ENCODE measurements around the gene SERPINA1. TPM values are rescaled to one million over a fixed set of nuclear protein-coding genes. Genes with fewer than 3 reads are reported as not detected.

SERPINA1 gene
- polyA plus RNA-seq, 1 experiment: 1.7 TPM

- CTCF ChIA-PET: no interaction called here
- no peak overlapping the region for H3K27ac ChIP-seq (ENCODE audit: low read depth, low read length)
- H3K9me3 ChIP-seq (ENCODE audit: control insufficient read depth, insufficient read depth, low read length): no peaks in the 10 kb centered on the region
- POLR2A ChIA-PET: no interaction called here
- no peak for DNase-seq (ENCODE audit: low read depth, low spot score)
- H3K4me3 ChIP-seq (ENCODE audit: low read depth, low read length): no peak overlapping the region
- TF ChIP-seq CTCF (IDR thresholded peaks at IDR 0.05; ENCODE audit: low read depth, low read length): no peak
- H3K27me3 ChIP-seq (ENCODE audit: control insufficient read depth, insufficient read depth, low read length): peaks cover 2% of the 10 kb centered on the region
These were observed 23.4 kb downstream of the SERPINA1 start for GRCh38 chr14:94364964-94365363.

- DNase-seq (ENCODE audit: low read depth, low spot score): no peak
- H3K4me3 ChIP-seq (ENCODE audit: low read depth, low read length): no peak overlapping the region
- no peak overlapping the region for H3K27ac ChIP-seq (ENCODE audit: low read depth, low read length)
- peaks cover 2% of the 10 kb centered on the region for H3K27me3 ChIP-seq (ENCODE audit: control insufficient read depth, insufficient read depth, low read length)
- no peak for TF ChIP-seq CTCF (IDR thresholded peaks at IDR 0.05; ENCODE audit: low read depth, low read length)
- ChIA-PET POLR2A (no interaction called here), CTCF (no interaction called here)
- H3K9me3 ChIP-seq (ENCODE audit: control insufficient read depth, insufficient read depth, low read length): no peaks in the 10 kb centered on the region
These were observed 24.4 kb downstream of the SERPINA1 start for GRCh38 chr14:94364037-94364436.

GRCh38 chr14:94363151-94363624 lies 25.2 kb downstream of the SERPINA1 start:
- no peak for TF ChIP-seq CTCF (IDR thresholded peaks at IDR 0.05; ENCODE audit: low read depth, low read length)
- Histone ChIP-seq H3K27me3 (ENCODE audit: control insufficient read depth, insufficient read depth, low read length) (peaks cover 2% of the 10 kb centered on the region), H3K27ac (ENCODE audit: low read depth, low read length) (no peak overlapping the region), H3K9me3 (ENCODE audit: control insufficient read depth, insufficient read depth, low read length) (no peaks in the 10 kb centered on the region), H3K4me3 (ENCODE audit: low read depth, low read length) (no peak overlapping the region)
- POLR2A ChIA-PET: no interaction called here
- CTCF ChIA-PET: no interaction called here
- DNase-seq (ENCODE audit: low read depth, low spot score): no peak

GRCh38 chr14:94362614-94363133 lies 25.7 kb downstream of the SERPINA1 start:
- Histone ChIP-seq H3K27me3 (ENCODE audit: control insufficient read depth, insufficient read depth, low read length) (peaks cover 2% of the 10 kb centered on the region), H3K27ac (ENCODE audit: low read depth, low read length) (no peak overlapping the region), H3K4me3 (ENCODE audit: low read depth, low read length) (no peak overlapping the region), H3K9me3 (ENCODE audit: control insufficient read depth, insufficient read depth, low read length) (no peaks in the 10 kb centered on the region)
- CTCF ChIA-PET: no interaction called here
- no peak for TF ChIP-seq CTCF (IDR thresholded peaks at IDR 0.05; ENCODE audit: low read depth, low read length)
- POLR2A ChIA-PET: no interaction called here
- no peak for DNase-seq (ENCODE audit: low read depth, low spot score)

GRCh38 chr14:94361682-94362081 lies 26.7 kb downstream of the SERPINA1 start:
- Histone ChIP-seq H3K27me3 (ENCODE audit: control insufficient read depth, insufficient read depth, low read length) (peaks cover 2% of the 10 kb centered on the region), H3K4me3 (ENCODE audit: low read depth, low read length) (no peak overlapping the region), H3K9me3 (ENCODE audit: control insufficient read depth, insufficient read depth, low read length) (no peaks in the 10 kb centered on the region), H3K27ac (ENCODE audit: low read depth, low read length) (no peak overlapping the region)
- ChIA-PET CTCF (interaction anchor here (0.6 kb wide), 1 partner anchor 1250 kb away, joined by 7 read pairs; no protein-coding TSS in a partner anchor), POLR2A (no interaction called here)
- TF ChIP-seq CTCF (IDR thresholded peaks at IDR 0.05; ENCODE audit: low read depth, low read length): no peak
- no peak for DNase-seq (ENCODE audit: low read depth, low spot score)
